Middle frontal gyrus (tissue), 1 donor: ENCODE data around the gene SGSH.

Source experiments
- DNase-seq: peaks from one replicate; pipeline ENCODE4 v3.0.0-alpha.2; 2015; ENCODE audit warnings: low spot score; ENCODE audit errors: extremely low spot score

The SGSH gene

GRCh38 chr17:80185968-80186367, 34.2 kb downstream of the SGSH start:
- DNase-seq = no peak

- DNase-seq = no peak
Measured at GRCh38 chr17:80184423-80184714, 35.8 kb downstream of the SGSH start.

GRCh38 chr17:80183581-80184422, 36.3 kb downstream of the SGSH start:
- DNase-seq = no peak

- DNase-seq = no peak
Measured at GRCh38 chr17:80182845-80183223, 37.3 kb downstream of the SGSH start.

- no peak for DNase-seq
Measured at GRCh38 chr17:80182118-80182844, 37.9 kb downstream of the SGSH start.

- DNase-seq = no peak
Measured at GRCh38 chr17:80181431-80181830, 38.7 kb downstream of the SGSH start.

GRCh38 chr17:80180192-80180591, 39.9 kb downstream of the SGSH start:
- DNase-seq = no peak

- no peak for DNase-seq
Measured at GRCh38 chr17:80177986-80178595, 42.0 kb downstream of the SGSH start.

GRCh38 chr17:80176757-80177156, 43.4 kb downstream of the SGSH start:
- DNase-seq = no peak

GRCh38 chr17:80173916-80174315, 46.2 kb downstream of the SGSH start:
- no peak for DNase-seq

GRCh38 chr17:80173126-80173525, 47.0 kb downstream of the SGSH start:
- no peak for DNase-seq

- DNase-seq = no peak
Measured at GRCh38 chr17:80171681-80172080, 48.5 kb downstream of the SGSH start.

- no peak for DNase-seq
Measured at GRCh38 chr17:80169784-80170500, 50.2 kb downstream of the SGSH start, which contains the start of gene CARD14. CARD14 (plus strand) TSS chr17:80170030; CDS start chr17:80181439, 11,409 bp downstream.

GRCh38 chr17:80169107-80169506, 51.0 kb downstream of the SGSH start:
- DNase-seq = no peak

GRCh38 chr17:80168371-80168770, 51.8 kb downstream of the SGSH start:
- no peak for DNase-seq

- DNase-seq = no peak
Measured at GRCh38 chr17:80166446-80166845, 53.7 kb downstream of the SGSH start.

- no peak for DNase-seq
Measured at GRCh38 chr17:80164185-80164584, 55.9 kb downstream of the SGSH start.

- no peak for DNase-seq
Measured at GRCh38 chr17:80163336-80163735, 56.8 kb downstream of the SGSH start.

- no peak for DNase-seq
Measured at GRCh38 chr17:80160536-80160935, 59.6 kb downstream of the SGSH start.
